DOHH2 (cell line): ENCODE data around the gene ZNF23.

ENCODE experiments used
- H3F3A ChIP-seq: fragments of 200-600 bp; sonication (generic), shearing (Covaris generic); 2 replicates; pipeline ENCODE4 v1.6.0; 2016; ENCODE audit warnings: antibody characterized with exemption, mild to moderate bottlenecking; ENCODE audit not compliant: control insufficient read depth, insufficient read depth
- H3K27ac ChIP-seq: fragments of 200-600 bp; sonication (generic); 2 replicates; pipeline ENCODE4 v1.5.1; 2014; ENCODE audit warnings: low read depth, mild to moderate bottlenecking, low read length, moderate library complexity
- H3K27me3 ChIP-seq: fragments of 200-600 bp; sonication (generic); 2 replicates; pipeline ENCODE4 v1.6.1; 2014; ENCODE audit warnings: mild to moderate bottlenecking, low read length, mixed read lengths; ENCODE audit not compliant: control insufficient read depth
- H3K36me3 ChIP-seq: fragments of 200-600 bp; sonication (generic); 2 replicates; pipeline ENCODE4 v1.6.1; 2014; ENCODE audit warnings: mild to moderate bottlenecking, low read length, moderate library complexity, mixed read lengths; ENCODE audit not compliant: control insufficient read depth
- H3K4me1 ChIP-seq: fragments of 200-600 bp; sonication (generic); 2 replicates; pipeline ENCODE4 v1.6.1; 2014; ENCODE audit warnings: mild to moderate bottlenecking, low read length, mixed read lengths; ENCODE audit not compliant: control insufficient read depth
- H3K4me2 ChIP-seq: fragments of 200-600 bp; sonication (generic); 2 replicates; pipeline ENCODE4 v1.6.0; 2014; ENCODE audit warnings: mild to moderate bottlenecking, low read length, moderate library complexity
- H3K4me3 ChIP-seq: fragments of 200-600 bp; sonication (generic); 2 replicates; pipeline ENCODE4 v1.5.1; 2014; ENCODE audit warnings: mild to moderate bottlenecking, low read length, mixed read lengths
- H3K79me2 ChIP-seq: fragments of 200-600 bp; sonication (generic); 2 replicates; pipeline ENCODE4 v1.6.1; 2014; ENCODE audit warnings: mild to moderate bottlenecking, low read length, mixed read lengths; ENCODE audit not compliant: control insufficient read depth
- H3K9me2 ChIP-seq: fragments of 200-600 bp; sonication (generic); replicated peaks from 2 replicates; pipeline ENCODE4 v1.6.1; 2014; ENCODE audit warnings: mild to moderate bottlenecking, low read length, mixed read lengths; ENCODE audit not compliant: control insufficient read depth
- H3K9me3 ChIP-seq: fragments of 200-600 bp; sonication (generic); 2 replicates; pipeline ENCODE4 v1.6.1; 2014; ENCODE audit warnings: antibody characterized with exemption, low read length, mixed read lengths; ENCODE audit not compliant: control insufficient read depth, insufficient read depth
- H4K20me1 ChIP-seq: fragments of 200-600 bp; sonication (generic); 2 replicates; pipeline ENCODE4 v1.6.0; 2014; ENCODE audit warnings: low read depth, mild to moderate bottlenecking, antibody characterized with exemption, low read length, moderate library complexity; ENCODE audit not compliant: control insufficient read depth, insufficient read depth
- CTCF ChIP-seq: fragments of 200-600 bp; sonication (generic); IDR thresholded peaks from one replicate; pipeline ENCODE4 v1.5.1; 2014; ENCODE audit warnings: antibody characterized with exemption, mild to moderate bottlenecking, low read depth, low read length; ENCODE audit not compliant: poor library complexity, severe bottlenecking
- EZH2phosphoT487 ChIP-seq: fragments of 200-600 bp; sonication (generic); IDR thresholded peaks from 2 replicates; pipeline ENCODE4 v1.6.1; 2017; ENCODE audit warnings: borderline replicate concordance, mild to moderate bottlenecking, antibody characterized with exemption, low read length, moderate library complexity, mixed read lengths

ZNF23 gene

DNA sequence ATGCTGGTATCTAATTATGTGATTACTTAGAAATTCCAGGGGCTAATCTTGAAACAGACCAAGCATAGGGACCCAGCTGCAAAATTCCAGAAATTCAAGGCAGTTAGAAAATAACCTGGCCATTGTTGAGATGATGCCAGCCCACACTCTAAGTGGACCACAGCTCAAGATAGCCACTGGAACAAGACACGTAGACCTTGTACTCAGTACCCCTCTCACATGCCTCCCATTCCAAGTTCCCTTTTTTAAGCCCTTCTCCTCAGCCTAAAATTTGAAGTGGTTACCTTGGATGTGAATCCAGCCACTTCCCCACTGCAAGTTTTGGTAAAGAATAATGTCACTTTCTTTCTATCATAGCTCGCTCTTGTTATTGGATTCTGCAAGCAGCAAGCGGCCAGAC is 31.2 kb upstream of the ZNF23 start:
- Histone ChIP-seq H3K79me2 (no peaks in the 10 kb centered on the region), H4K20me1 (no peaks in the 10 kb centered on the region), H3K9me3 (no peaks in the 10 kb centered on the region), H3K9me2 (no peaks in the 10 kb centered on the region), H3F3A (no peaks in the 10 kb centered on the region), H3K36me3 (no peaks in the 10 kb centered on the region), H3K4me1 (no peaks in the 10 kb centered on the region), H3K27me3 (0 out of 2 replicates have a peak, but pooled peaks cover 4% of the 10 kb centered on the region), H3K4me2 (no peak overlapping the region), H3K4me3 (no peak overlapping the region), H3K27ac (no peak overlapping the region)
- no peak for TF ChIP-seq CTCF
- TF ChIP-seq EZH2phosphoT487: no peak

GRCh38 chr16:71492786-71493185 is 30.7 kb upstream of the ZNF23 start:
- Histone ChIP-seq H3K4me2 (no peak overlapping the region), H3K27me3 (0 out of 2 replicates have a peak, but pooled peaks cover 4% of the 10 kb centered on the region), H3K36me3 (no peaks in the 10 kb centered on the region), H4K20me1 (no peaks in the 10 kb centered on the region), H3K4me3 (no peak overlapping the region), H3K9me2 (no peaks in the 10 kb centered on the region), H3K79me2 (no peaks in the 10 kb centered on the region), H3K9me3 (no peaks in the 10 kb centered on the region), H3K4me1 (no peaks in the 10 kb centered on the region), H3F3A (no peaks in the 10 kb centered on the region), H3K27ac (no peak overlapping the region)
- TF ChIP-seq EZH2phosphoT487 (no peak), CTCF (no peak)

DNA sequence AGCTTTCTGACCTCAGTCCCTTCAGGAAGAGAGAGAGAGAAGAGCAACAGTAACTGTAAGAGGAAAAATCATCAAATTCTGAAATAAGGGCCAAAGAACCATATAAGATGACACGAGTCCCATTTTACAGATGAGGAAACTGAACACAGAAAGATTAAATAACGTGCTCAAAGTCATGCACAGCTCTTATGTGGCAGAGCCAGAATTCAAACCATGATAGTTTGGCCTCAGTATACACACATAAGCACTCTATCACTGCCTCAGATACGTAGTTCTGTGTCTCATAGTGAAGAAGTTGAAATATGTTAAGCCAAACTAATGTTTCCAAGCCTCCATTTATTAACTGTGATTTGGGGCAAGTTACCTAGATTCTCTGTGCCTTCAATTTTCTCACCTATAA is 29.0 kb upstream of the ZNF23 start:
- Histone ChIP-seq H3K4me2 (no peak overlapping the region), H3K27me3 (0 out of 2 replicates have a peak, but pooled peaks cover 4% of the 10 kb centered on the region), H3K4me1 (no peaks in the 10 kb centered on the region), H3K79me2 (no peaks in the 10 kb centered on the region), H3K9me2 (no peaks in the 10 kb centered on the region), H3K36me3 (no peaks in the 10 kb centered on the region), H4K20me1 (no peaks in the 10 kb centered on the region), H3F3A (no peaks in the 10 kb centered on the region), H3K4me3 (no peak overlapping the region), H3K27ac (no peak overlapping the region), H3K9me3 (no peaks in the 10 kb centered on the region)
- TF ChIP-seq CTCF (no peak), EZH2phosphoT487 (no peak)
